ENCODE data around the gene CCND3. TPM values are rescaled to one million over a fixed set of nuclear protein-coding genes. Genes with fewer than 3 reads are reported as not detected.

CCND3 gene
- total and polyA plus RNA-seq, 2 of the 13 experiments (the other 11 are each of a cell fraction or from before 2014, with no cell fraction given) = 4.3 to 7.2 TPM

DNA sequence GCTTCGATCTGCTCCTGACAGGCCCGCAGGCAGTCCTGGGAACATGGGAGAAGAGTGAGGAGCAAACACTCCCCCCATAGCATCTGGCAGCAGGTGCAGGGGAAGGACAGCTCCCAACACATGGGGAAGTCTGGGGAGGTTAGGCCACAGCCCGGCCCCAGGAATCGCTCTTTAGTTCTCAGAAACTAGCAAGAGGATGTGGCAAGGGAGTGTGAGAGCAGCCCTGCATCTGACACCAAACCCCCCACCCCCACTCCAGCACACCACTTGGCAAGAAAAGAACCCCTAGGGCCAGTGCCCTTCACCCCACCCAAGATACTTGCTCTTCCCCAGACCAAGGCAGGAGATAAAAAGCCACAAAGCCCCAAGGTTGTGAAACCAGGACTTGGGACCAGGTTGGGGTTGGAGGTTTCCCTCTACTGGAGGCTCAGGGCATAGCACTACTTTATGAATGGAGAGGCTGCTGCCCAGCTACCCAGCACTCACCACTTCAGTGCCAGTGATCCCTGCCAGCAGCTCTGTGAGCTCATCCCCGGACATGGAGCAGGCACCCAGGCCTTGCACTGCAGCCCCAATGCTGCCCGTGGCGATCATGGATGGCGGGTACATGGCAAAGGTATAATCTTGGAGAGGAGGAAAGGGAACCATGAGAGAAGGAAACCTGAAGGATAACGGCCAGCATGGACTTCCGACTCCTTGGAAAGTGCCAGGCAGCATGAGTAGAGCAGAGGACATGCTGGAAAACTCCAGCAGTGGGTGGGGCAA is 5.4 kb downstream of the CCND3 start (continued):
- TF ChIP-seq, protein P1, sequence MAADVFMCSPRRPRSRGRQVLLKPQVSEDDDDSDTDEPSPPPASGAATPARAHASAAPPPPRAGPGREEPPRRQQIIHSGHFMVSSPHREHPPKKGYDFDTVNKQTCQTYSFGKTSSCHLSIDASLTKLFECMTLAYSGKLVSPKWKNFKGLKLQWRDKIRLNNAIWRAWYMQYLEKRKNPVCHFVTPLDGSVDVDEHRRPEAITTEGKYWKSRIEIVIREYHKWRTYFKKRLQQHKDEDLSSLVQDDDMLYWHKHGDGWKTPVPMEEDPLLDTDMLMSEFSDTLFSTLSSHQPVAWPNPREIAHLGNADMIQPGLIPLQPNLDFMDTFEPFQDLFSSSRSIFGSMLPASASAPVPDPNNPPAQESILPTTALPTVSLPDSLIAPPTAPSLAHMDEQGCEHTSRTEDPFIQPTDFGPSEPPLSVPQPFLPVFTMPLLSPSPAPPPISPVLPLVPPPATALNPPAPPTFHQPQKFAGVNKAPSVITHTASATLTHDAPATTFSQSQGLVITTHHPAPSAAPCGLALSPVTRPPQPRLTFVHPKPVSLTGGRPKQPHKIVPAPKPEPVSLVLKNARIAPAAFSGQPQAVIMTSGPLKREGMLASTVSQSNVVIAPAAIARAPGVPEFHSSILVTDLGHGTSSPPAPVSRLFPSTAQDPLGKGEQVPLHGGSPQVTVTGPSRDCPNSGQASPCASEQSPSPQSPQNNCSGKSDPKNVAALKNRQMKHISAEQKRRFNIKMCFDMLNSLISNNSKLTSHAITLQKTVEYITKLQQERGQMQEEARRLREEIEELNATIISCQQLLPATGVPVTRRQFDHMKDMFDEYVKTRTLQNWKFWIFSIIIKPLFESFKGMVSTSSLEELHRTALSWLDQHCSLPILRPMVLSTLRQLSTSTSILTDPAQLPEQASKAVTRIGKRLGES (CRISPR knock-in tag; IDR thresholded peaks at IDR 0.05; ENCODE audit: borderline replicate concordance) = no peak
- TF ChIP-seq FOXC1 (CRISPR knock-in tag; IDR thresholded peaks at IDR 0.05; ENCODE audit: borderline replicate concordance) (no peak), ZNF660 (CRISPR knock-in tag; IDR thresholded peaks at IDR 0.05; ENCODE audit: borderline replicate concordance, low read depth) (no peak), ZZZ3 (CRISPR knock-in tag; IDR thresholded peaks at IDR 0.05; ENCODE audit: borderline replicate concordance) (no peak), ZMYM4 (CRISPR knock-in tag; IDR thresholded peaks at IDR 0.05) (peak; percentile 27; the same call in 1 of the 2 replicates), IKZF4 (CRISPR knock-in tag; IDR thresholded peaks at IDR 0.05; ENCODE audit: borderline replicate concordance, low read depth, not compliant biosample characterization) (no peak), ZNF709 (CRISPR knock-in tag; IDR thresholded peaks at IDR 0.05) (0 out of 2 replicates have a peak, but pooled peaks have one; percentile 12), ZMYM2 (CRISPR knock-in tag; IDR thresholded peaks at IDR 0.05) (no peak), ZFAT (CRISPR knock-in tag; conservative IDR thresholded peaks at IDR 0.05) (no peak), RBM39 (IDR thresholded peaks at IDR 0.05; ENCODE audit: low read depth, low read length, poor library complexity, severe bottlenecking) (no peak), GZF1 (CRISPR knock-in tag; IDR thresholded peaks at IDR 0.05) (no peak), RFXAP (CRISPR knock-in tag; IDR thresholded peaks at IDR 0.05; ENCODE audit: borderline replicate concordance) (no peak), ZBTB3 (CRISPR knock-in tag; IDR thresholded peaks at IDR 0.05; ENCODE audit: borderline replicate concordance, low read depth) (no peak), MYNN (CRISPR knock-in tag; IDR thresholded peaks at IDR 0.05; ENCODE audit: low read depth) (no peak), RFX3 (CRISPR knock-in tag; IDR thresholded peaks at IDR 0.05) (no peak), RAD21 (CRISPR knock-in tag; IDR thresholded peaks at IDR 0.05) (peak; percentile 72)
- TF ChIP-seq, protein P2, sequence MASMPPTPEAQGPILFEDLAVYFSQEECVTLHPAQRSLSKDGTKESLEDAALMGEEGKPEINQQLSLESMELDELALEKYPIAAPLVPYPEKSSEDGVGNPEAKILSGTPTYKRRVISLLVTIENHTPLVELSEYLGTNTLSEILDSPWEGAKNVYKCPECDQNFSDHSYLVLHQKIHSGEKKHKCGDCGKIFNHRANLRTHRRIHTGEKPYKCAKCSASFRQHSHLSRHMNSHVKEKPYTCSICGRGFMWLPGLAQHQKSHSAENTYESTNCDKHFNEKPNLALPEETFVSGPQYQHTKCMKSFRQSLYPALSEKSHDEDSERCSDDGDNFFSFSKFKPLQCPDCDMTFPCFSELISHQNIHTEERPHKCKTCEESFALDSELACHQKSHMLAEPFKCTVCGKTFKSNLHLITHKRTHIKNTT (CRISPR knock-in tag; IDR thresholded peaks at IDR 0.05) = no peak
- TF ChIP-seq, protein P3, sequence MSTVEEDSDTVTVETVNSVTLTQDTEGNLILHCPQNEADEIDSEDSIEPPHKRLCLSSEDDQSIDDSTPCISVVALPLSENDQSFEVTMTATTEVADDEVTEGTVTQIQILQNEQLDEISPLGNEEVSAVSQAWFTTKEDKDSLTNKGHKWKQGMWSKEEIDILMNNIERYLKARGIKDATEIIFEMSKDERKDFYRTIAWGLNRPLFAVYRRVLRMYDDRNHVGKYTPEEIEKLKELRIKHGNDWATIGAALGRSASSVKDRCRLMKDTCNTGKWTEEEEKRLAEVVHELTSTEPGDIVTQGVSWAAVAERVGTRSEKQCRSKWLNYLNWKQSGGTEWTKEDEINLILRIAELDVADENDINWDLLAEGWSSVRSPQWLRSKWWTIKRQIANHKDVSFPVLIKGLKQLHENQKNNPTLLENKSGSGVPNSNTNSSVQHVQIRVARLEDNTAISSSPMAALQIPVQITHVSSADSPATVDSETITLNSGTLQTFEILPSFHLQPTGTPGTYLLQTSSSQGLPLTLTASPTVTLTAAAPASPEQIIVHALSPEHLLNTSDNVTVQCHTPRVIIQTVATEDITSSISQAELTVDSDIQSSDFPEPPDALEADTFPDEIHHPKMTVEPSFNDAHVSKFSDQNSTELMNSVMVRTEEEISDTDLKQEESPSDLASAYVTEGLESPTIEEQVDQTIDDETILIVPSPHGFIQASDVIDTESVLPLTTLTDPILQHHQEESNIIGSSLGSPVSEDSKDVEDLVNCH (CRISPR knock-in tag; IDR thresholded peaks at IDR 0.05) = no peak
- TF ChIP-seq, protein P4, sequence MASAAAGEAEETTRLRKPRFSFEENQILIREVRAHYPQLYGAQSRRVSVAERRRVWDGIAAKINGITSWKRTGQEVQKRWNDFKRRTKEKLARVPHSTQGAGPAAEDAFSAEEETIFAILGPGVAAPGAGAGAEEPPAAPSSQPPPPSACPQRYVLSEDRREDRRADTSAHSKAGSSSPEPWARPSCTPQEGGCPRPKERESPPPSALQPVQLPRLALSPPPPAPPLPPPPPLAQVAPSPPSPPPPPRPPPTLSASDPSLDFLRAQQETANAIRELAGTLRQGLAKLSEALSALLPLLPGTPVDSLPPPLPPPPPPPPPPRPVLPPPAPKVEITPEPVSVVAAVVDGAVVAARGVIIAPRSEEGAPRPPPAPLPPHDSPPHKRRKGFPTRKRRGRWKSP (CRISPR knock-in tag; IDR thresholded peaks at IDR 0.05) = no peak
- TF ChIP-seq, protein P5, sequence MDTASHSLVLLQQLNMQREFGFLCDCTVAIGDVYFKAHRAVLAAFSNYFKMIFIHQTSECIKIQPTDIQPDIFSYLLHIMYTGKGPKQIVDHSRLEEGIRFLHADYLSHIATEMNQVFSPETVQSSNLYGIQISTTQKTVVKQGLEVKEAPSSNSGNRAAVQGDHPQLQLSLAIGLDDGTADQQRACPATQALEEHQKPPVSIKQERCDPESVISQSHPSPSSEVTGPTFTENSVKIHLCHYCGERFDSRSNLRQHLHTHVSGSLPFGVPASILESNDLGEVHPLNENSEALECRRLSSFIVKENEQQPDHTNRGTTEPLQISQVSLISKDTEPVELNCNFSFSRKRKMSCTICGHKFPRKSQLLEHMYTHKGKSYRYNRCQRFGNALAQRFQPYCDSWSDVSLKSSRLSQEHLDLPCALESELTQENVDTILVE (CRISPR knock-in tag; IDR thresholded peaks at IDR 0.05) = no peak
